HG03103 (cell line): ENCODE measurements around the gene DHDH.

Experiments
- ATAC-seq: cut with Tn5 transposase; IDR thresholded peaks from one replicate; pipeline ENCODE4 v1.9.1; 2021; ENCODE audit warnings: low read depth; ENCODE audit not compliant: unreplicated experiment

Gene DHDH

DNA sequence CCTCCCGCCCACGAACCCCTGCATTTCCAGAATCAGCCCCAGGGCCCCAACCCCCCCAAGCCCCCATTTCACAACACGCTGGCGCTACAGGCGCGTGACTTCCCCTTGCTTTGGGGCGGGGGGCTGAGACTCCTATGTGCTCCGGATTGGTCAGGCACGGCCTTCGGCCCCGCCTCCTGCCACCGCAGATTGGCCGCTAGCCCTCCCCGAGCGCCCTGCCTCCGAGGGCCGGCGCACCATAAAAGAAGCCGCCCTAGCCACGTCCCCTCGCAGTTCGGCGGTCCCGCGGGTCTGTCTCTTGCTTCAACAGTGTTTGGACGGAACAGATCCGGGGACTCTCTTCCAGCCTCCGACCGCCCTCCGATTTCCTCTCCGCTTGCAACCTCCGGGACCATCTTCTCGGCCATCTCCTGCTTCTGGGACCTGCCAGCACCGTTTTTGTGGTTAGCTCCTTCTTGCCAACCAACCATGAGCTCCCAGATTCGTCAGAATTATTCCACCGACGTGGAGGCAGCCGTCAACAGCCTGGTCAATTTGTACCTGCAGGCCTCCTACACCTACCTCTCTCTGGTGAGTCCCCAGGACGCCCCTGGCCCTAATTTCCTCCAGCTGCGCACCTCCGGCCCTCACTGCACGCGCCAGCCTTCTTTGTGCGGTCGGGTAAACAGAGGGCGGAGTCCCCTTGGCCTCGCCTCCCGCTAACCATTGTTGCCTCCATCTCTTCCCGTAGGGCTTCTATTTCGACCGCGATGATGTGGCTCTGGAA lies 31.7 kb downstream of the DHDH start, which contains the start of gene FTL:
FTL (plus strand) TSS at position 270 of the 766 bp plus-strand sequence; CDS start at position 469, 199 bp downstream.
- peak; percentile 55 for ATAC-seq

DNA sequence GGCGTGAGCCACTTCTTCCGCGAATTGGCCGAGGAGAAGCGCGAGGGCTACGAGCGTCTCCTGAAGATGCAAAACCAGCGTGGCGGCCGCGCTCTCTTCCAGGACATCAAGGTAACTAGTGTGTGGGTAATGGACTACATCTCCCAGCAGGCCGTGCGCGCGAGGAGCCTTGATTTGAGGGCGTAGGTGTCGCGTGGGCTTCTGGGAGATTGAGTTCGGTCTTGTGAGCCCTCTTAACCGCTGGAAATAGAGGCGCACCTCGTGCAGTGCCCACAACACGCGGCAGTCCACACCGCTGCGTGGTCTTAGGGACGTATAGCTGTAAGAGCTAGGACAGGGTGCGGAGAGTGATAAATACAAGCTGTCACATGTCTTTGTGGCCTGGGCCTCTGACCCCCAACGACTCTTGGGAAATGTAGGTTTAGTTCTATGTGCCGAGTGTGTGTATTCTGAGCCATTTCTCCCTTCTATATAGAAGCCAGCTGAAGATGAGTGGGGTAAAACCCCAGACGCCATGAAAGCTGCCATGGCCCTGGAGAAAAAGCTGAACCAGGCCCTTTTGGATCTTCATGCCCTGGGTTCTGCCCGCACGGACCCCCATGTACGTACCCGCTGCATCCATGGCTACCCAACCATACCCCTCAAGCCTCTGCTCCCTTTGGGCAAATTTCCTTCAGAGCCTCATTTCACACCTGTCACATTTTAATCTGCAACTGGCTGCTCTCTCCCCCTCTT lies 32.5 kb downstream of the DHDH start:
- no peak for ATAC-seq

DNA sequence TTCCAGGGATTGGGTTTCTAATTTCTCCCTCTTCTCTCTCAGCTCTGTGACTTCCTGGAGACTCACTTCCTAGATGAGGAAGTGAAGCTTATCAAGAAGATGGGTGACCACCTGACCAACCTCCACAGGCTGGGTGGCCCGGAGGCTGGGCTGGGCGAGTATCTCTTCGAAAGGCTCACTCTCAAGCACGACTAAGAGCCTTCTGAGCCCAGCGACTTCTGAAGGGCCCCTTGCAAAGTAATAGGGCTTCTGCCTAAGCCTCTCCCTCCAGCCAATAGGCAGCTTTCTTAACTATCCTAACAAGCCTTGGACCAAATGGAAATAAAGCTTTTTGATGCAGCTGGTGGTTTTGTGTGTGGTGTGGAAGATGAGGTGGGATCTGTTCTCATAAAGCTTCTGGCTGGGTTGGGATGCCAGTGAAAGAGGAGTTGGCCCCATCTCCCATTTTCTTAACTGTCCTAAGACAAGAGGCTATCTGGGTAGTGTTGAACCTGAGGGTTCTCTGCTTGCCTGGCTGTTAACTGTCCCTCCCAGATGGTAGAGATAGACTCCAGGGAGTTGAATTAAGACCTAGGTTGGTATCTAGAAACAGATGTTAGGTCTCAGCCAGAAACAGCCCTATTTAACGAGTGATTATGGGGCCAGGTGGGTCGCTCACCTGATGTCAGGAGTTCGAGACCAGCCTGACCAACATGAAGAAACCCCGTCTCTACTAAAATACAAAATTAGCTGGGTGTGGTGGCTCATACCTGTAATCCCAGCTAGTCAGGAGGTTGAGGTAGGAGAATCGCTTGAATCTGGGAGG lies 33.2 kb downstream of the DHDH start:
- ATAC-seq, result no peak

DNA sequence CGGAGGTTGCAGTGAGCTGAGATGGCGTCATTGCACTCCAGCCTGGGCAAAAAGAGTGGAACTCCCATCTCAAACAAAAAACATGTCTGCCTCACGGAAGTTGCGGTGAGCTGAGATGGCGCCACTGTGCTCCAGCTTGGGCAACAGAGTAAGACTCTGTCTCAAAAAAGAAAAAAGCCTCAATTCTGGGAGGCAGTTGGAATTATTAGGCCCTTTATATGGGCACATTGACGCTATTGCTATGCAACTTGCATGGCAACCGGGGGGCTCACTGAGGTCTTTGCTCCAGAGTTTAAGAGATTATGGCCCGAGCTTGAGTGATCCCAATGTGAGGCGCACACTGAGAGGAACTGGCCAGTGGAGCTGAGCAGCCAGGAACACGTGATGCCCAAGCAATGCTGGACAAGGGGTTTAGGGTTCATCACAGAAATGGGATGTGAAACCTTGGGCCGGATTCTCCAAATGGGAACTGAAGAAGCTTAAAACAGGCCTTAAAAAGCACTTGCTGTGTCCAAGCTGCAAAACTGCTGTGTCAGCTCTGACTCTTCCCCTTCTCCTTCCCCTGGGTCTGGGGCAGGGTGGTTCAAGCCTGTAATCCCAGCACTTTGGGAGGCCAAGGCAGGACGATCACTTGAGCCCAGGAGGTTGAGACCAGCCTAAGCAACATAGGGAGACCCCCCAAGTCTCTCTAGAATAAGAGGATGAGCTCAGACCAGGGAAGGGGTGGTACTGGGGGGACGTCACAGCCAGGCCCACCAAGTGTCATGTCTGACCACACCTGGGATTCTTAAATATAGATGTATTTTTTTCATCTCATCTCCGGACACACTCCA lies 34.1 kb downstream of the DHDH start:
- ATAC-seq, result no peak

DNA sequence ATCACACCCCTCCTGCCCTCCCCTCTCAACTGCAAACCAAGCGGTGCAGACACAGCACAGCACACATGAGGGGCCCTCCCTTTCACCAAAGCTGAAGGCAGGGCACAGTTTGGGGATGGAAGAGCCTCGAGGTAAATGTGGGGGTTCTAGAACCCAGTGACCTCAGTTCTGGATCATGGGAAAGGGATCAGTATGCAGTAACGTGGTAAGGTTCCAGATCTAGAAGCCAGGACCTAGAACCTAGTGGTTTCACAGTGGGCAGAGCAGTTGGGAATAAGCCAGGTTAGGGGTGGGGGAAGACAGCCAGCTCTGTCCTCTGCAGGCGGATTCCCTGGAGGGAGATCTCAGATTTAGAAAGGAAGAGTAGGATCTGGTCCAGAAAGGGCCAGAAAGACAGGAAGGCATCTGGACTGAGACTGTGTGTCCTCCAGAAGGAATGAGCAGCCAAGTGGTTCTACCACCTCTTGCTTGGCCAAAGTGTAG lies 34.7 kb downstream of the DHDH start:
- no peak for ATAC-seq

DNA sequence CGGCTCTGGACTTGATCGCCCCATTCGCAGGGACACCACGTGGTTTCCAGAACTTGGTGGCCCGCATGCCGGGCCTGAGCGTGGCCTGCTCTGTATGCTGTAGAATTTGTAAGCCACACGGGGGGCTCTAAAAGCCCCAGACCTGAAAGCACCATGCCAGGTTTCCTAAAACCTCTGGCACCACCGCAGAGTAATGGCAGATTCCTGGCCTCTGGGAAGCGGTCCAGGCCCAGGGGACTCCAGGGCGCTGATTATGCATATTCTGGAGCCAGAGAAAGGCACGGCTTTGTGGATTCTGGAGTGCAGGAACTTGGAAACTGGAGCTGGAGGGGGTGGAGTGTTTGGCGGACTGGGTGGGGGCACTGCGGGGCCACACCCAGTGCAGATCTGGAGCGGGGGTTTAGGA lies 35.3 kb downstream of the DHDH start:
- ATAC-seq, result no peak

DNA sequence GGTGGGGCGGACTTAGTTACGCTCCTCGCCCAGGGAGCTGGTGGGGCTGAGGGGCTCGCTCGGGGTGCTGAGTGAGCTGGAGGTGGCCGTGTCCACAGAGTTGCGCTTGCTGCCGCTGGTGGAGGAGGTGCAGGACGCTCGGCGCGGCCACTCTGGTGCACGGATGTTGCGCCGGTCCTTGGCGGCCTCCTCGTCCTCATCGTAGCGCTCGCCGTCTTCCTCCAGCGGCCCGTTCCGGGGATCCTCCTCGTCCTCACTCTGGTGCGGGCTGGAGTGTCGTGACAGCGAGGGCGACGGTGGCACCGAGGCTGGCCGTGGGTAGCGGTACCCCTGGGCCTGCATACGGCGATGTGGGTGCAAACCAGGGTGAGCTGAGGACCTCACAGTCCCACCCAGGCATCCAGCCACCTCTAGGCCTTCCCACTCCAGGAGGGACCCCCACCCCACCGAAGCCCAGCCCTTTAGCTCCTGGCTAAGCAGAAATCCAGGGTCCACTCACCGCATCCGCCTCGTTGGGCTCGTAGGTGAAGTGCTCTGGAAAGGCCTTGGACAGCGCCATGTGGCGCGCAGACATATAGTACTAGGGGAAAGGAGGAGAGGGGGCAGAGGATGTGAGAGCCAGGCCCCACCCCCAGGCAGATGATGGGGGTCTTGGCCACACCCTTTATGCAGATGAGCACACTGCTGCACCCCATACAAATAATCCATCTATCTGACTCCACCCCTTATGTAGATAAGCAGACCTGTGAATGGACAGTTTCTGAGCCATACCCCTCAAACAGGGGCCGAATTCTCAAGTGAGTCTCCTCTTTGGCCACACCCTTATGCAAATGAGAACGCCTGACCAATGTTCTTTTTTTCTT lies 36.0 kb downstream of the DHDH start:
- ATAC-seq, result no peak

DNA sequence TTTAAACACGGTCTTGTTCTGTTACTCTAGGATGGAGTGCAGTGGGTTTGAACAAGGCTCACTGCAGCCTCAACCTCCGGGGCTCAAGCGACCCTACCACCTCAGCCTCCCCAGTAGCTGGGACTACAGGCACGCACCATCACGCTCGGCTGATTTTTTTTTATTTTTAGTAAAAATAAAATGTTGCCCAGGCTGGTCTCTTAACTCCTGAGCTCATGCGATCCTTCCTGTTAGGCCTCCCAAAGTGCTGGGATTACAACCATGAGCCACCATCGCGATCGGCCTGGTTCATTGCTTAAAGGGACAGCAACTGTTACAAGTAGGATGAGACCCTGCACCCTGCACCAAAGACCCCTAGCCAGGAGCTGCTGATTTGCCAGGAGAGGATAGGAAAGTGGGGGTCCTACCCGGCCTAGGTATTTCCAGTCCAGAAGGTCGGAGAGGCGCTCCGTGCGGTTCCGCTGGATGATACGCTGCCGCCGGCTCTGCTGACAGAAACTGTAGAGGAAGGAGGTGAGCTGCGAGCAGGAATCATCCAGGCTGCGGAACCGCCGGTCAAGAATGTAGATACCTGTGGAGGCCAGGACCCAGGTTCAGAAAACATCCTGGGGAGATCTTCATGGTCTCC lies 36.8 kb downstream of the DHDH start:
- no peak for ATAC-seq

DNA sequence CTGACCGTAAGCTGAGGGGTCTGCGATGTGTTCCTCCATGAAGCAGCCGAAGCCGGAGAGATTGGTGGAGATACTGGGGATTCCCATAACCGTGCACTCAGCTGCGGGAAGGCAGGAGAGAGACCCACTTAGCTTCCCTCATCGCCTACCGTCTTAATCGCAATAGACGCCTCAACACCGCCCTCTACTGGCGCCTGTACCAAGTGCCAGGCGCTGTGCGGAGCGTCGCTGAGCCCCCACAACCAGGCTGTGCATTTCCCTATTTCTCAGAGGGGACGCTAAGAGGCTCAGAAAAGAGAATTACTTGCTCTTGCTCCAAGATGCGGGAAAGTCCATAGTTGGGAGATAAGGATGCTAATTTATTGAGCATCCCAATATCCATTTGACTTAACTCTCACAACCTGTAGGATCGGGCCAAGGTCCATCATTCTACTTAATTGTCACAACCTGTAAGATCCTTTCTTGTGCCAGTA lies 37.5 kb downstream of the DHDH start:
- no peak for ATAC-seq

DNA sequence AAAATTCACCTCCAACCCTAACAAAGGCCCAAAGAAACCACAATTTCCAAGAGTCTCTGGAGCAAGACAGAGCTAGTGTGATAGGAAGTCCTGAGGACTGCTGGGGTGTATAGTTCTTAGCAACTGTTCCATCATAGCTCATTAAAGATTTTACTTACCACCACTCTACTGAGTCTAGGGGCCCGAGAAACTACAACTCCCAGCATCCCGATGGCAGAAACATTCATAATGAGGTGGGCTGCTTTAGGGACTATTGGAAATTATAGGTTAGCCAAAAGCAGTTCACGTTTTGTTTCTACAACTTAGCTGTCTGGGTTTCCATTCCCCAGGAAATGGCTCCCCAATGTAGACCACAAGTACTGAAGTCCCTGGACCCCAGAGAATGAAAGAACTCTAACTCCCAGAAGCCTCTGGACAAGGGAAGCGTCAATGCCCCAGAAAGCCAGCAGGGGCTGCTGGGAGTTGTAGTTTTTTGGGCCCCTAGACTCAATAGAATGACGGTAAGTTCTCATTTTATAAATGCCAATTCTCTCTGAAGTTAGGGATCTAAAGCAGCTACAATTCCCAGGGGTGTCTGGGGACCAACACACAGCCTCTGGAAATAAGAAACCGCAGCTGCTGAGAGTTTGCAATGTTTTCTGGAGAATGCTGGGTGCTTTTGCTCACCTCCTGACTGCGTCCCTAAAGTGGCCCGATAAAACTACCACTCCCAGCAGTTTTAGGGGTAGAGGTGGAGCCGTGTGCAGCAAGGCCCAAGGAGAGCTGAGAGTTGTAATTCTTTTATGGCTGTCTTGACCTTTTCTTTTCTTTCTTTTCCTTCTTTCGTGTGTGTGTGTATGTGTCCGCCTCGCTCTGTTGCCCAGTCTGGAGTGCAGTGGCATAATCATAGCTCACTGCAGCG lies 42.7 kb downstream of the DHDH start:
- no peak for ATAC-seq

DNA sequence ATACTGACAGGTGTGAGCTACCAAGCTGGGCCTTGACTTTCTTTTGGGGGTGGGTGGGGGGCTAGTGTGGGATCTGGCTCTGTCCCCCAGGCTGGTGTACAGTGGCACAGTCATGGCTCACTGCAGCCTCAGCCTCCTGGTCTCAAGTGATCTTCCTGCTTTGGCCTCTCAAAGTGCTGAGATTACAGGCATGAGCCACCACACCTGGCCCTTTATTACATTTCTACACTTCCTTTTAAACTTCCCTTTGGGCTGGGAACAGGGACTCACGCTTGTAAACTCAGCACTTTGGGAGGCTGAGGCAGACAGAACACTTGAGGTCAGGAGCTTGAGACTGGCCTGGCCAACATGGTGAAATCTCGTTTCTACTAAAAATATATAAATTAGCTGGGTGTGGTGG lies 43.6 kb downstream of the DHDH start:
- ATAC-seq, result no peak

DNA sequence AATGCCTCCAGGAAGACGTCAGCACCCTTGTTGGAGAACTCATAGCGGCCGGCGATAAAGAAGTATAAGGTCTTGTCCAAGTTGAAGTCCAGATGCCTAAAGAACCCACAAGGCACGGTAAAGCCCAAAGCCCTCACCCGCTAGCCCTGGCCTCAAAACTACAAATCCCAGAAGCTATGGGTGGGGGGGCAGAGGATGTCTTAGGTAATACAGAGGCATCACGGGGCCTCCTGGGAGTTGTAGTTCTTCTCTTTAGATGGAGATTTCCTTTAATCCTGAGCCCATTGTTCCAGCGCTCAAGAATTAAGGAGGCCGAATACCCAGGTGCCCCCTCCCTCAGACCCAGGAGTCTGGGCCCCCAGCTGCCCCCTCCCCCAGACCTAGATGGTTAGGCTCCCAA lies 48.8 kb downstream of the DHDH start:
- ATAC-seq, result no peak

DNA sequence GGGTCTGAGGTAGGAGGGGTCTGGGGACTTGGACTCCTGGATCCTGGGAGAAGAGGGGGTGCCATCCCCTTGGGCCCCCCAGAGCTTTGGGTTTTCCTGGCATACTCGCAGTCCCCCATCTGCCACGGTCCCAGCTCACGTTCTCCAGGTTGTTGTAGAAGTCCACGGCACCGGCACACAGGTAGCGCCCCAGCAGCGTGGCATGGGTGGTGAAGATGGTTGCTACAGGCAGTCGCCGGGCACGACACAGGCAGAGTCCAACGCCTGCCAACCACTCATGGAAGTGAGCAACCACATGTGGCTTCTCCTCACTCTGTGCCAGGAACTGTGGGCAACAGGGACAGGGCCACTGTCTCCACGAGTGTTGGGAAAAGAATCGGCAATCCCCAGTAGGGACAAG lies 52.2 kb downstream of the DHDH start:
- ATAC-seq, result no peak

DNA sequence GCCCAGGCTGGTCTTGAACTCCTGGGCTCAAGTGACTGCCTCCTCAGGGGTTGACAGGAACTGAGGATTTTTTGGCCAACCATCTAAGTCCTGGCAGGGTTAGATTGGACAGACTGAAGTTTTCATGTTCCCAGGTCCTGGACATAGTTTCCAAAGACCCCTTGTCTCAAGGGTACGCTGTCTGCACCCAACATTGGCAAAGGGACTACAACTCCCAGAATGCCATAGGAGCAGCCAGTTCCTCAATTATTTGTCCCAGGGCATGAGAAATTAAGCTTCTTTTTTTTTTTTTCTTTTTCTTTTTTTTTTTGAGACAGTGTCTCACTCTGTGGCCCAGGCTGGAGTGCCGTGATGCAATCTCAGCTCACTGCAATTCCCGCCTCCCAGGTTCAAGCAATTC lies 52.7 kb downstream of the DHDH start:
- ATAC-seq, result no peak

DNA sequence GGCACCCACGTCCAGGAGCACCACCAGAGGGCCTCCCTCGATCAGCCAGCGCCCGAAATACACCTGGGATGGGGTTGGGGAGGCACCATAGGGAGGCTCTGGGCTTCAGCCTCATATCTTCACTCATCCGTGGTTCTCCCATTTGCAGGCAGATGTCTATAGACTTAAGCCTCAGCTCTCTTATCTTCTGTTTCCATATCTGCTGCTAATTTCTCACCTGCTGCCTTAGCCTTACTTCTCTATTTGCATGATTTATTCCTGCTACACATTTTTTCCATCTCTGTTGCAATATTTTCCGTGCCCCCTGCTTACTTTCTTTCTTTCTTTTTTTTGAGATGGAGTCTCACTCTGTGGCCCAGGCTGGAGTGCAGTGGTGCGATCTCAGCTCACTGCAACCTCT lies 53.8 kb downstream of the DHDH start:
- ATAC-seq, result no peak

DNA sequence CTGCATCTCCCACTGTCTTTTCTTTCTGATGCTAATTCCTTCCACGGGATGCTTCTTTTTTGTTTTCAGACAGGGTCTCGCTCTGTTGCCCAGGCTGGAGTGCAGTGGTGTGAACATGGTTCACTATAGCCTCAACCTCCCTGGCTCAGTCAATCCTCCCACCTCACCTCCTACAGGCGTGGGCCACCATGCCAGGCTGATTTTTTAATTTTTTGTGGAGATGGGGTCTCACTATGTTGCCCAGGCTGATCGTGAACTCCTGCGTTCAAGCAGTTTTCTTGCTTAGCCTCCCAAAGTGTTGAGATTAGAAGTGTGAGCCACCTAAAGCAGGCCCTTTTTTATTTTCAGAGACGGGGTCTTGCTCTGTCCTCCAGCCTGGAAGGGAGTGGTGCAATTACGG lies 54.8 kb downstream of the DHDH start:
- no peak for ATAC-seq

DNA sequence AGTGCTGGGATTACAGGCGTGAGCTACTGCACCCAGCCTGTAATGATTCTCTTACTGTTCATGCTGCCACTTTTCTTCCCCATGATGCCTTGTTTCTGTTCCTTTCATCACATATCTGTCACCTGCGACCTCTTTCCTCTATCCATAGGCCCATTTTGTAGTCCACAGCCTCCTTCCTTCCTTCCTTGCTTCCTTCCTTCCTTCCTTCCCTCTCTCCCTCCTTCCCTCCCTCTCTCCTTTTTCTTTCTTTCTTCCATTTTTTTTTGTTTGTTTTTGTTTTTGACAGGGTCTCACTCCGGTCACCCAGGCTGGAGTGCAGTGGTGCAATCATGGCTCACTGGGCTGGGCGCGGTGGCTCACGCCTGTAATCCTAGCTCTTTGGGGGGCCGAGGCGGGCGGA lies 55.4 kb downstream of the DHDH start:
- ATAC-seq, result no peak
